ENCODE data around the gene PLEKHM2. TPM values are rescaled to one million over a fixed set of nuclear protein-coding genes. Genes with fewer than 3 reads are reported as not detected.

PLEKHM2 gene
- total RNA-seq, 1 donor from 2014 or later = 61.8 TPM

GRCh38 chr1:15727021-15727420 lies 42.9 kb downstream of the PLEKHM2 start:
- no peak for DNase-seq

DNA sequence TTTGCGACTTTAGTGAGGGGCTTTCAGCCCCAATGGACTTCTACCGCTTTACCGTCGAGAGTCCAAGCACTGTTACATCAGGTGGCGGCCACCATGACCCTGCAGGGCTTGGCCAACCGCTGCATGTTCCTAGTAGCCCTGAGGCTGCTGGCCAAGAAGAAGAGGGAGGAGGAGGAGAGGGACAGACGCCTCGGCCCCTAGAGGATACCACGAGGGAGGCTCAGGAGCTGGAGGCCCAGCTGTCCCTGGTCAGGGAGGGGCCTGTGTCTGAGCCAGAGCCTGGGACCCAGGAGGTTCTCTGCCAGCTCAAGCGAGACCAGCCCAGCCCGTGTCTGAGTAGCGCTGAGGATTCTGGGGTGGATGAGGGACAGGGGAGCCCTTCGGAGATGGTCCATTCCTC lies 43.3 kb downstream of the PLEKHM2 start:
- no peak for DNase-seq

- DNase-seq = no peak
Measured at GRCh38 chr1:15727866-15728534, 43.9 kb downstream of the PLEKHM2 start.

DNA sequence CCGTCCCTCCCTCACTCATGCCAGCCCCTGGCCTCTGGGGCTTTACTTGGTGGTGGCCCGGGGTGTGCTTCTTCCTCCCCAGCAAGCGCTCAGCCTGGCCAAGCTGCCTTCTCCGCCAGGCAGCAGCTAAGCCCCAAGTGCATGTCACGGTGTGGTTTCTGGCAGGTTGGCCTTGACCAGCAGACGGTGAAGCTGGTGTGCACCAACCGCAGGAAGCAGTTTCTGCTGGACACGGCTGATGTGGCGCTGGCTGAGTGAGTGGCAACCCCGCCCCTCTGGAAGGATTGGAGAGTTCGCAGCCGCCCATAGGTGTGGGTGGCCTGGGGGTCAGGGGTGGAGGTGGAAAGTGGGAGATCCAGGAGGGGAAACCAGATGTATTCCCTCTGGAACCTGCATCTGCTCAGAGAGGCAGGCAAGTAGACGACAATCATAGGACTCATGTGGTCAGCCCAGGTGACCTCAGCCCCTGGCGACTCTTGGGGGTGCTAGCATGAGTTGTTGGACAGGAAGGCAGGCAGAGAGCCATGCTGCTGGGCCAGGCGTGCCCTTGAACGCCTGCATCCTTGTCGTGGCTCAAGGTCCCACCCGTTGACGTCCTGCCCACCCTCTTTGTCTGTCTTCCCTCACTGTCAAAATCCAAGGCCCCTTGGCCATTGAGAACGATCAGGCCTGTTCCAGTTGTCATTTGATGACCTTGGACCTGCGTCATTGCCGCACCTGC lies 45.0 kb downstream of the PLEKHM2 start:
- no peak for DNase-seq

DNA sequence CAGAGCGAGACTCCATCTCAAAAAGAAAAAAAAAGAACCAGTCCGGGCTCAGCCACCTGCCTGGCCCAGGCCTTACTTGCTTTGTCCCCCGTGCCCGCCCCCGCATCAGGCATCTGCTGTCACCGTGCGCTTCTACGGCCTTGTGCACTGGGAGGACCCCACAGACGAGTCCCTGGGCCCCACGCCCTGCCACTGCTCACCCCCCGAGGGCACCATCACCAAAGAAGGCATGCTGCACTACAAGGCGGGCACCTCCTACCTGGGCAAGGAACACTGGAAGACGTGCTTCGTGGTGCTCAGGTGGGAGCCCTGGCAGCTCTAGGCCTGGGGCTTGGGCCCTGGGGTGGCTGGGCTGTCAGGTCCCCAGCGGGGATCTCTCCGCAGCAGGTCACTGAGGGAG lies 46.3 kb downstream of the PLEKHM2 start:
- DNase-seq = no peak

DNA sequence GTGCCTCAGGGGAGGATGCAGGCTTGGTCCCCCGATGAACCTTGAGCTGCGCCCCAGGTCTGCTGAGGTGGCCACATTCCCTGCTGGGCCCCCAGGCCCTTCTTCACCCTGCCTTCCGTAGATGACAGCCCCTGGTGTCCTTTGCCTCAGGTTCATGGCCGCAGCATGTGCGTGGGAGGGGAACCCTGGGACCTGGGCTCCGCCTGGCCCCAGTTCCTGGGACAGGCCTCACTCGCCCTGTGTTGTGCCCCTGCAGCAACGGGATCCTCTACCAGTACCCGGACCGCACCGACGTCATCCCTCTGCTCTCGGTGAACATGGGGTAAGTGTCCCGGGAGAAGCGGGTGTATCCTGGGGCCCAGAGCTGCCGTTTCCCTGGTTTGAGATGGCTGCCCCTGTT lies 46.8 kb downstream of the PLEKHM2 start:
- DNase-seq = no peak

DNA sequence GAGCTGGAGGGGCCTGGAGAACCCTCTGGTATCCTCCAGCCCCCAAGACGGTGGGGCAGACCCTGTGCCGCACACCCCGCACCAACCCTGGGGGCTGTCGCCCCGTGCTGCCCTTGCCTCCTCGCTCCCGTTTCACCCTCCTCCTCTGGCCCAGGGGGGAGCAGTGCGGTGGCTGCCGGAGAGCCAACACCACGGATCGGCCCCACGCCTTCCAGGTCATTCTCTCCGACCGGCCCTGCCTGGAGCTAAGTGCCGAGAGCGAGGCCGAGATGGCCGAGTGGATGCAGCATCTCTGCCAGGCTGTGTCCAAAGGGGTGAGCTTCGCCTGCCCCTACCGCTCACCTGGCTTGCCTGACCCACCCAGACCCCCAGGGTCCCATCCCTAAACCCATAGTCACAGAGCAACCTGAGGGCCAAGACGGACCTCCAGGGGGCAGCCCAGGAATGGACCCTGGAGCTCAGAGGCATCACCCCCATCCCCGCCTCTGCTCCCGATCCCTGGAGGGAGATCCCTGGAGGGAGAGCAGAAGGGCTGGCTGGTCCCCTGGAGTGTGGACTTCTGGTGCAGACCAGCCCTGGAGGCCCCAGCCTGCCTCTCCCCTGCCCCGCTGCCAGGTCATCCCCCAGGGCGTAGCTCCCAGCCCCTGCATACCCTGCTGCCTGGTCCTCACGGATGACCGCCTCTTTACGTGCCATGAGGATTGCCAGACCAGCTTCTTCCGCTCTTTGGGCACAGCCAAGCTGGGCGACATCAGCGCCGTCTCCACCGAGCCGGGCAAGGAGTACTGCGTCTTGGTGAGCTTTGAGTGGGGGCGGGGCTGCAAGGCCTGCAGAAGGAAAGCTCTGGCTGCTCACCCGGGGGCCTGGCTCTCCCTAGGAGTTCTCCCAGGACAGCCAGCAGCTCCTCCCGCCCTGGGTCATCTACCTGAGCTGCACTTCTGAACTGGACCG lies 47.9 kb downstream of the PLEKHM2 start:
- no peak for DNase-seq

DNA sequence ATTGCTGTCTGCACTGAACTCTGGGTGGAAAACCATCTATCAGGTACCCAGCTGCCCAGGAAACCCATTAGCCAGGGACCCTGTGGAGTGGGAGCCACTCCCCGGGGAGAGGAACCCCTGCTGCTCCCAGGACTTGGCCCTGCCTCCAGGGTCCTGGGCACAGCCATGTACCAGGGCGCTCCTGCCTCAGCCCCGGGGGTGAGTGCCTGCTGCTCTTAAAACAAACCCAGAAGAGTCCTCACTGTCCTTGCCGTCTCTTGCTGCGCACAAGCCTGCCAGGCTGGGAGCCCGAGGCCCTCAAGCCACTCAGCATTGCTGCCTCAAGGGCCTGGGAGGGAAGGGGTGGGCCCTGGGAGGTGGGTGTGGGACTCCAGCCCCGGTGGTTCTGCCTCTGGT lies 48.6 kb downstream of the PLEKHM2 start:
- DNase-seq = no peak

DNA sequence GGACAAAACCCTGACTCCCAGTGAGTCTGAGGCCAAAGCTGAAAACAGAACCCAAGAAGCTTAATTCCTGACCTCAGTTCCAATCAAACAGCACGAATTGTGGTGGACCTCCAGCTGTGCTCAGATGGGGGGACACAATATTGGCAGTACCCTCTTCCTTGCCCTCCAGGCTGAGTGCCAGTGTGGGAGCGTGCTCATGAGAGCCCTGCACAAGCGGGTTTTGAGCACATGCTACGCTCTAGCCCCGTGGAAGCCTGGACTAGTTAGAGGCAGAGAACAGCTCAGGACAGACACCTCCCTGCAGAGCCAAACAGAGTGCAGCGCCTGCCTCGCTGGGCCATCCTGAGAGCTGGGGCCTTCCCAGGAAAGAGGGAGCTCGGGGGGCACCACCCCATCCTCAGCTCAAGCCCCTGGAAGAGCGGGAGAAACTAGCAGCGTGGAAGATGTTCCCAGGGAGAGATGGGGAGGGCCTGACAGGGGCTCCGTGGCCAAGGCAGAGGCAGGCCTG lies 49.2 kb downstream of the PLEKHM2 start:
- no peak for DNase-seq

- DNase-seq = no peak
Measured at GRCh38 chr1:15733726-15734226, 49.7 kb downstream of the PLEKHM2 start.

DNA sequence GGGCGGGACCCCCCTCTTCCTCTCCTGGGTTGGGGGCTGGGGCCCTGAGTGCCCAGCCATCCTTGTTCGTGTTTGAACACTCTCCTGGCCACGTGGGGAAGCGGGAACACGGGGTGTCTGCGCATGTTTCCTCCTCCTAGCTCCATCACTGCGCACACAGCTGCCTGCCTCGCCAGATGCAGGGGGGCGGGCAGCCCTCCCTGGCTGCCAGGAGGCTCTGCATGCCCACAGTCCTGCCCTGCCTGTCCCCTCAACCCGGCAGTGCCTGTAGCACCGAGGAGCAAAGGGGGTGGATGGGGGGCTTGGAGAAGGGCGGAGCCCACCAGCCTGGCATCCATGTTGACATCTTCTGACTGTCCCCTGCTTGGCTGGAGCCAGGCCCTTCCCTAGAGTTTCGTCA lies 50.2 kb downstream of the PLEKHM2 start:
- no peak for DNase-seq

DNA sequence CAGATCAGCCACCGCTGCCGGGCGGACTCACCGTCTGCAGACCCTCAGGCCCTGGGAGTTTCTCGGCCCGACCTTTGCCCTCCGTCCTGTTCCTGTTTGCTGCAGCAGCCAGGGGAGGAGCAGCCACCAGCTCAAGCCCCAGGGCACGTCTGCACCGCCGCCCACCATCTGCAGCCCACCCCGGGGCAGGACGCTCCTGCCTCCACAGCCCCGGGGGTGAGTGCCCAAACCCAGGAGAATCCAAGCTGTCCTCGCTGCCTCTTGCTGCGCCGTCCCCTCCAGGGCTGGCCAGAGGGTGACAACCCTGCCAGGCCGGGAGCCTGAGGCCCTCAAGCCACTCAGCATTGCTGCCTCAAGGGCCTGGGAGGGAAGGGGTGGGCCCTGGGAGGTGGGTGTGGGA lies 50.8 kb downstream of the PLEKHM2 start:
- no peak for DNase-seq

DNA sequence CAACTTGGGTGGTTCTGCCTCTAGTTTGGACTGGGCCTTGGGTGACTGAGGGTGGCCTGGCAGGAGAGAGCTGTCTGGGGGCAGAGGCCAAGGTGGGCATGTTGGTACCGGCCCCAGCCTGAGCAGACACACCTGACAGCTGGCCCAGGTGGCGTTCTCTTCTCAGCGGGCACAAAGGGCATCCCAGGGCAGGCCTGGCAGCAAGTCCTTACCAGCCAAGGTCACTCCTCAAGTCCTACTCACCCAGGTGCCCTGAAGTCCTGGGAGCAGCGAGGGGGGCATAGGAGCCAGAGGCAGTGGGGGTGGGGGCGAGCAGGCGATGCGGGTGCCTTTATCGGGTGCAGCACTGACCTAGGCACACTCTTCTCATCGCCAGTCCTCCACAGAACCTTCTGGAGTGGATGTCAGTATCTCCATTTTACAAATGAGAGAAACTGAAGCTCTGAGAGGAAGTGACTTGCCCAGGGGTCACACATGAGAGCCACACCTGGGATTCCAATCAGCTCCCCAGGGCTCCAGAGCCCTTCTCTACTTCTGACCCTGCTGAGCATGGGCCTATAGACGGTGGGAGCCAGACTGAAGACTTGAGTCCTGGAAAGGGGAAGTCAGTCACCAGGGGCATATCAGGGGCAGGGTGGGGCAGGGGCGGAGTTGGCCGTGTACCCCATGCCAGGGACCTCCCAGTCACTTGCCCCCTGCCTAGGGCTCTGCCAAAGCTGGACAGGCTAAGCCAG lies 51.4 kb downstream of the PLEKHM2 start:
- DNase-seq = no peak

- DNase-seq = no peak
Measured at GRCh38 chr1:15736038-15736891, 52.1 kb downstream of the PLEKHM2 start, which contains the start of gene SLC25A34. TSS of gene SLC25A34 (plus strand) at chr1:15736258. CDS start at chr1:15736486, 228 bp downstream.

- no peak for DNase-seq
Measured at GRCh38 chr1:15736892-15737261, 52.8 kb downstream of the PLEKHM2 start.

GRCh38 chr1:15737324-15738319 lies 53.5 kb downstream of the PLEKHM2 start:
- no peak for DNase-seq

GRCh38 chr1:15738416-15739113 lies 54.4 kb downstream of the PLEKHM2 start:
- no peak for DNase-seq

DNA sequence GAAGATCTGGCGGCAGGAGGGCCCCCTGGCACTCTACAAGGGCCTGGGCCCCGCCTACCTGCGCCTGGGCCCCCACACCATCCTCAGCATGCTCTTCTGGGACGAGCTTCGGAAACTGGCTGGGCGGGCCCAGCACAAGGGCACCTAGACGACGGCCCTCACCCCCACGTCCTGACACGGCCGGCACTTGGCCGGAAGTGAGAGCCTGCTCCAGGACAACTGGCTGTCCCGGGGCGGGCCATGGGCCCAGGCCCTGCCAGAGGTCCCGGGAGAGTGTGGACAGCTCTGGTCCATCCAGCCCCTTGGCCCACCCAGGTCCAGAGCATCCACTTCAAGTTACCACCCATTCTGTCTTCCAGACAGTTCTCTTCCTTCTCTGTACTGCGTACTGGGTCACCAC lies 55.1 kb downstream of the PLEKHM2 start:
- DNase-seq = no peak

GRCh38 chr1:15739745-15740144 lies 55.6 kb downstream of the PLEKHM2 start:
- peak; percentile 41 for DNase-seq

All from dermis blood vessel endothelial cell (primary cell).